Endothelial cell of umbilical vein (primary cell): Measurements from ENCODE around the gene INPP1. TPM values are rescaled to one million over a fixed set of nuclear protein-coding genes. Genes with fewer than 3 reads are reported as not detected.

ENCODE experiments used
- BruUV-seq: library from RNA; stranded (reverse); fragments of 400-500 nt; replicated peaks from 2 replicates; lab custom pipeline; 2021; lab: Mats Ljungman, UMichigan
- CTCF ChIA-PET: fragments of 300-600, 350-600 bp; sonication (Branson Sonifier 250); formaldehyde crosslinking; loops from one replicate; lab custom pipeline; 2021; ENCODE audit warnings: antibody characterized with exemption, inconsistent platforms; lab: Charles Lee
- POLR2A ChIA-PET: fragments of 300-600, 350-600 bp; sonication (Branson Sonifier 250); formaldehyde crosslinking; loops from one replicate; lab custom pipeline; 2021; ENCODE audit warnings: antibody characterized with exemption, inconsistent platforms; lab: Charles Lee
- DNase-seq: peaks from one replicate; pipeline ENCODE4 v3.0.0-alpha.2; 2011; ENCODE audit warnings: low read depth, low spot score
- FAIRE-seq: peaks from 2 replicates; lab custom pipeline; 2011; peaks lifted over from hg19 to GRCh38; lab: Jason Lieb, UNC
- H2AFZ ChIP-seq: 2 replicates; pipeline ENCODE4 v1.6.0; 2012; ENCODE audit warnings: low read depth, low read length, control low read depth, inconsistent platforms
- H3K27ac ChIP-seq: 2 replicates; pipeline ENCODE4 v1.5.1; 2011; ENCODE audit warnings: low read depth, mild to moderate bottlenecking, control low read depth, low read length, moderate library complexity; ENCODE audit not compliant: insufficient read depth
- H3K27me3 ChIP-seq, 2 experiments: 2 replicates each; pipeline versions ENCODE4 v1.6.0 to v1.6.1; 2011; ENCODE audit warnings: low read length in 2 of 2, mixed read lengths in 1 of 2; ENCODE audit not compliant: control insufficient read depth in 2 of 2, insufficient read depth in 2 of 2
- H3K36me3 ChIP-seq, 2 experiments: 2 replicates in 1 of 2; 3 replicates in 1 of 2; pipeline ENCODE4 v1.5.1; 2011; ENCODE audit warnings: low read length in 2 of 2, mild to moderate bottlenecking in 1 of 2, moderate library complexity in 1 of 2; ENCODE audit not compliant: control insufficient read depth in 2 of 2, insufficient read depth in 2 of 2; ENCODE audit errors: extremely low read depth in 1 of 2
- H3K4me1 ChIP-seq: 3 replicates; pipeline ENCODE4 v1.5.1; 2011; ENCODE audit warnings: mild to moderate bottlenecking, low read length; ENCODE audit not compliant: control insufficient read depth, insufficient read depth; ENCODE audit errors: extremely low read depth
- H3K4me2 ChIP-seq: 2 replicates; pipeline ENCODE4 v1.6.1; 2011; ENCODE audit warnings: low read length, control low read depth, mixed read lengths; ENCODE audit not compliant: insufficient read depth
- H3K4me3 ChIP-seq, 3 experiments: fragments of 200-600 bp in 1 of 3; sonication (generic), shearing (Covaris generic) in 1 of 3; replicated peaks in 1 of 3; 2 replicates each; pipeline ENCODE4 v1.5.1; 2011 to 2016; ENCODE audit warnings: control low read depth in 3 of 3, low read length in 3 of 3, mild to moderate bottlenecking in 2 of 3, inconsistent platforms in 1 of 3, low read depth in 1 of 3, moderate library complexity in 1 of 3; ENCODE audit not compliant: insufficient read depth in 1 of 3
- H3K79me2 ChIP-seq: 2 replicates; pipeline ENCODE4 v1.6.0; 2012; ENCODE audit warnings: low read length, inconsistent platforms; ENCODE audit not compliant: control insufficient read depth, insufficient read depth
- H3K9ac ChIP-seq: replicated peaks from 2 replicates; pipeline ENCODE3; 2011; ENCODE audit warnings: low read length, control low read depth; ENCODE audit not compliant: insufficient read depth; ENCODE audit errors: extremely low read depth
- H3K9me1 ChIP-seq: replicated peaks from 3 replicates; pipeline ENCODE4 v1.6.0; 2011; ENCODE audit warnings: mild to moderate bottlenecking, low read length; ENCODE audit not compliant: control insufficient read depth, insufficient read depth; ENCODE audit errors: extremely low read depth
- H3K9me3 ChIP-seq: replicated peaks from 2 replicates; pipeline ENCODE4 v1.5.1; 2012; ENCODE audit warnings: low read length, inconsistent platforms; ENCODE audit not compliant: control insufficient read depth, insufficient read depth
- H4K20me1 ChIP-seq: replicated peaks from 2 replicates; pipeline ENCODE3; 2011; ENCODE audit warnings: mild to moderate bottlenecking, low read length; ENCODE audit not compliant: control insufficient read depth, insufficient read depth; ENCODE audit errors: extremely low read depth
- CTCF ChIP-seq, 2 donors: IDR thresholded peaks; 1 replicate in 1 of 2; 2 replicates in 1 of 2; pipeline ENCODE4 v1.5.1; 2011; ENCODE audit warnings: low read length in 2 of 2, mild to moderate bottlenecking in 2 of 2, moderate library complexity in 2 of 2, control low read depth in 1 of 2, inconsistent platforms in 1 of 2, low read depth in 1 of 2; ENCODE audit not compliant: insufficient read depth in 1 of 2; ENCODE audit errors: extremely low read depth in 1 of 2
- EZH2 ChIP-seq: IDR thresholded peaks from 2 replicates; pipeline ENCODE4 v1.6.1; 2012; ENCODE audit warnings: borderline replicate concordance, low read depth, mild to moderate bottlenecking, moderate library complexity, low read length, inconsistent platforms; ENCODE audit not compliant: severe bottlenecking
- FOS ChIP-seq: IDR thresholded peaks from 2 replicates; pipeline ENCODE4 v1.6.1; 2011; ENCODE audit warnings: mild to moderate bottlenecking, low read length, moderate library complexity, borderline replicate concordance; ENCODE audit not compliant: insufficient read depth
- GATA2 ChIP-seq: IDR thresholded peaks from 2 replicates; pipeline ENCODE4 v1.7.0; 2011; ENCODE audit warnings: low read depth, mild to moderate bottlenecking, moderate library complexity, mixed read lengths, low read length; ENCODE audit not compliant: insufficient read length, insufficient read depth
- JUN ChIP-seq: IDR thresholded peaks from 2 replicates; pipeline ENCODE4 v1.6.1; 2011; ENCODE audit warnings: borderline replicate concordance, low read depth; ENCODE audit not compliant: insufficient read length, insufficient read depth
- MAX ChIP-seq: IDR thresholded peaks from 2 replicates; pipeline ENCODE4 v1.6.1; 2011; ENCODE audit not compliant: insufficient read depth, insufficient read length
- MYC ChIP-seq: IDR thresholded peaks from one replicate; pipeline ENCODE4 v1.6.1; 2011; ENCODE audit warnings: mild to moderate bottlenecking, low read depth, low read length
- POLR2A ChIP-seq: IDR thresholded peaks from 2 replicates; pipeline ENCODE4 v1.6.1; 2012; ENCODE audit warnings: low read depth, mild to moderate bottlenecking, control low read depth, low read length
- POLR2AphosphoS5 ChIP-seq: IDR thresholded peaks from 2 replicates; pipeline ENCODE4 v1.6.1; 2012; ENCODE audit warnings: low read depth, mild to moderate bottlenecking, control low read depth, low read length, moderate library complexity; ENCODE audit not compliant: insufficient read depth
- dilution Hi-C: fragments of 300-500 bp; cut with MboI; formaldehyde crosslinking; loops from one replicate; pipeline ENCODE4 v1.15.0; 2019; ENCODE audit warnings: low sequenced_read_pairs; ENCODE audit not compliant: extremely low pct_ligation_motif_present
- intact Hi-C: fragments of 100-400 bp; cut with micrococcal nuclease; formaldehyde crosslinking; loops from one replicate; pipeline ENCODE4 v1.10.0; 2022
- polyA plus RNA-seq, 4 experiments: library from polyadenylated mRNA; depleted of rRNA in 3 of 4; stranded (reverse) in 3 of 4; unstranded in 1 of 4; fragments of >200 nt; gene quantifications; 2 replicates each; pipeline versions ENCODE4 v1.2.1 to v1.2.3, GENCODE V29; 2011 to 2012; ENCODE audit warnings: missing spikeins in 1 of 4
- total RNA-seq: library from RNA; stranded (reverse); gene quantifications from 2 replicates; pipeline ENCODE4 v1.2.3, GENCODE V29; 2021

INPP1 gene
- total and polyA plus RNA-seq, 2 donors (not counting 3 experiments of a cell fraction or from before 2014, with no cell fraction given): 10.6 to 36.8 TPM

GRCh38 chr2:190313880-190314279 is 29.5 kb upstream of the INPP1 start:
- no peak overlapping the region for H3K9ac ChIP-seq
- dilution Hi-C loops (no loop called here), intact Hi-C loops (loop anchor here (1.0 kb wide), 1 partner anchor 225 kb away; no protein-coding TSS in a partner anchor)
- H2AFZ ChIP-seq: no peak overlapping the region
- peaks cover 4% of the 10 kb centered on the region for H3K79me2 ChIP-seq
- H3K4me3 ChIP-seq: no peak overlapping the region
- H3K36me3 ChIP-seq: no peaks in the 10 kb centered on the region
- peaks cover 6% of the 10 kb centered on the region for H3K4me1 ChIP-seq
- no peak overlapping the region for H3K27ac ChIP-seq
- H3K9me1 ChIP-seq: no peaks in the 10 kb centered on the region
- BruUV-seq: no TSS peak
- ChIA-PET POLR2A (no interaction called here), CTCF (interaction anchor here (0.8 to 2.0 kb wide), 4 partner anchors 36 to 653 kb away, joined by 3 to 5 read pairs (median 4); partner anchors contain the start of gene ASNSD1)
- no peaks in the 10 kb centered on the region for H4K20me1 ChIP-seq
- H3K9me3 ChIP-seq: no peaks in the 10 kb centered on the region
- DNase-seq (no peak), FAIRE-seq (no peak)
- no peaks in the 10 kb centered on the region for H3K27me3 ChIP-seq
- TF ChIP-seq POLR2A: no peak
- no peak overlapping the region for H3K4me2 ChIP-seq

- no peaks in the 10 kb centered on the region for H3K9me3 ChIP-seq
- CTCF ChIA-PET: no interaction called here
- no peaks in the 10 kb centered on the region for H4K20me1 ChIP-seq
- DNase-seq (no peak), FAIRE-seq (no peak)
- no TSS peak for BruUV-seq
- H3K27ac ChIP-seq: no peak overlapping the region
- POLR2A ChIA-PET: no interaction called here
- H3K36me3 ChIP-seq: no peaks in the 10 kb centered on the region
- peaks cover 4% of the 10 kb centered on the region for H3K79me2 ChIP-seq
- no peak overlapping the region for H3K4me3 ChIP-seq
- intact Hi-C loops: loop anchor here (5.0 kb wide), 1 partner anchor 332 kb away; the partner anchor contains the start of gene NAB1
- no peaks in the 10 kb centered on the region for H3K27me3 ChIP-seq
- no peak overlapping the region for H2AFZ ChIP-seq
- peaks cover 13% of the 10 kb centered on the region for H3K4me1 ChIP-seq
- H3K9ac ChIP-seq: no peak overlapping the region
- H3K4me2 ChIP-seq: no peak overlapping the region
- TF ChIP-seq MAX (no peak), CTCF (IDR thresholded peaks at IDR 0.05; ENCODE audit: extremely low read depth in 1 of 2, insufficient read depth in 1 of 2, low read depth in 1 of 2, low read length in 2 of 2) (no peak), MYC (no peak), JUN (no peak), GATA2 (no peak), FOS (no peak), EZH2 (no peak), POLR2A (no peak), POLR2AphosphoS5 (no peak)
- H3K9me1 ChIP-seq: no peaks in the 10 kb centered on the region
- dilution Hi-C loops: no loop called here
These were observed 28.1 kb upstream of the INPP1 start for GRCh38 chr2:190315273-190315672.
